GM10248 (cell line): ENCODE data around the gene GPATCH4.

Source experiments
- CTCF ChIA-PET: fragments of 300-600 bp; sonication (Branson Sonifier 250); formaldehyde crosslinking; extraction: SDS; loops from one replicate; lab custom pipeline; 2021; ENCODE audit warnings: antibody characterized with exemption; lab: Yijun Ruan, JAX
- POLR2A ChIA-PET: fragments of 350-650 bp; sonication (Branson Sonifier 250); formaldehyde crosslinking; extraction: SDS; loops from one replicate; lab custom pipeline; 2020; ENCODE audit warnings: antibody characterized with exemption; lab: Yijun Ruan, JAX
- DNase-seq: peaks from one replicate; pipeline ENCODE4 v3.0.0; 2012; ENCODE audit errors: extremely low spot score
- CTCF ChIP-seq: IDR thresholded peaks from 2 replicates; pipeline ENCODE4 v1.5.1; 2012; ENCODE audit warnings: mild to moderate bottlenecking, low read depth; ENCODE audit errors: extremely low read depth, missing control alignments, control extremely low read depth

The GPATCH4 gene

GRCh38 chr1:156571261-156571852 is 29.9 kb downstream of the GPATCH4 start:
- no peak for DNase-seq
- CTCF ChIA-PET = interaction anchor here (0.7 to 1.5 kb wide), 12 partner anchors 15 to 135 kb away, joined by 3 to 4 read pairs (median 3); partner anchors contain the start of genes CRABP2 and GPATCH4
- POLR2A ChIA-PET = no interaction called here
- no peak for TF ChIP-seq CTCF

DNA sequence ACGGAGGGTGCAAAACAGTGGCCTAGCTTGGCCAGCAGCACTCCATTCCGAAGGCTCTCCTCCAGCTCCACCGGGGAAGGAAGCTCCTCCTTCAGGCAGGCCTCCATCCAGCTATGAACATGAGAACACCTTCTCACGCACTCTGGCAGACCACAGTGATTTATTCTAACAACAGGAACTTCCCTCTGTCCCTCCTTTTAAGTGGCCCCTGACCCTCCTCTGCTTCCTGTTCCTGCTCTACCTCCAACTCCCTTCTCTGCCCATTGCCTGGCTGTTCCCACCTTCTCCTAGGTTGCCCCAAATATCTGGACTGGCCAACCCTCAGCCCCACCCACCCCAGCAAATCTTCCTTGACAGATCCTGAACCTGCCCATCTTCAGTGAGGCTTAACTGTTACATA is 34.8 kb downstream of the GPATCH4 start:
- POLR2A ChIA-PET = no interaction called here
- CTCF ChIA-PET = interaction anchor here (1.1 to 2.3 kb wide), 5 partner anchors 13 to 181 kb away, joined by 3 to 5 read pairs (median 4); partner anchors contain the start of gene TTC24
- no peak for TF ChIP-seq CTCF
- no peak for DNase-seq

- POLR2A ChIA-PET = no interaction called here
- TF ChIP-seq CTCF = no peak
- no peak for DNase-seq
- CTCF ChIA-PET = interaction anchor here (1.0 to 2.3 kb wide), 4 partner anchors 9 to 180 kb away, joined by 3 to 5 read pairs (median 4); no protein-coding TSS in a partner anchor
These were observed 35.8 kb downstream of the GPATCH4 start for GRCh38 chr1:156565519-156565918.

DNA sequence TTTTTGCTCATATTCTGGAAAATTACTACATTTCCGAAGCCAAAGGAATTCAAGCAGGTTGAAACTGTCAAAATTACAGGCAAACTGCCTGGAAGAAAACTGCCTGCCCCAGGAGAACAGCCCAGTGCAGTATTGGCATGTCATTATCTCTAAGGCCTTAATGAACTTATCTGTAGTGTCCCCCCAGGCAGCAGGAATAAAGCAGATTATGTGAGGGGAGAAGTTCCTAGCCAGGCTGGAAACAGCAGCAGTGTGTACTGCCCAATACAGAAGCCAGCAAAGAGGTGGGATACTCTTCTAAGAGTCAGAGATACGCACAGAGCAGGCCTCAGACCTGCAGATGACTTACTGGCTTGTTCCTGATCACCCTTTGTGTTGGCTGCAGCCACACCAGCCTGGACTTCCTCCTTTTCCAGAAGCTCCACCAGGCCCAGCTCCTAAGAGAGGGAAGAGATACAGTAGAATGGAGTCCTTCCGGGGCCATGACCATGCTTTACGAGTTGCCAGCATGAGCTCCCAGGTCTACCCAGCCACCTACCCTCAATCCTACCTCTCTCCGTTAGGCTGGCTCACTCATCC is 40.6 kb downstream of the GPATCH4 start:
- CTCF ChIA-PET = interaction anchor here (1.3 to 1.4 kb wide), 2 partner anchors 20 to 35 kb away, joined by 3 read pairs; no protein-coding TSS in a partner anchor
- no peak for DNase-seq
- no peak for TF ChIP-seq CTCF
- POLR2A ChIA-PET = no interaction called here

- no peak for TF ChIP-seq CTCF
- ChIA-PET POLR2A (no interaction called here), CTCF (interaction anchor here (1.2 kb wide), 1 partner anchor 32 kb away, joined by 3 read pairs; no protein-coding TSS in a partner anchor)
- DNase-seq = no peak
These were observed 41.4 kb downstream of the GPATCH4 start for GRCh38 chr1:156559797-156560385.

DNA sequence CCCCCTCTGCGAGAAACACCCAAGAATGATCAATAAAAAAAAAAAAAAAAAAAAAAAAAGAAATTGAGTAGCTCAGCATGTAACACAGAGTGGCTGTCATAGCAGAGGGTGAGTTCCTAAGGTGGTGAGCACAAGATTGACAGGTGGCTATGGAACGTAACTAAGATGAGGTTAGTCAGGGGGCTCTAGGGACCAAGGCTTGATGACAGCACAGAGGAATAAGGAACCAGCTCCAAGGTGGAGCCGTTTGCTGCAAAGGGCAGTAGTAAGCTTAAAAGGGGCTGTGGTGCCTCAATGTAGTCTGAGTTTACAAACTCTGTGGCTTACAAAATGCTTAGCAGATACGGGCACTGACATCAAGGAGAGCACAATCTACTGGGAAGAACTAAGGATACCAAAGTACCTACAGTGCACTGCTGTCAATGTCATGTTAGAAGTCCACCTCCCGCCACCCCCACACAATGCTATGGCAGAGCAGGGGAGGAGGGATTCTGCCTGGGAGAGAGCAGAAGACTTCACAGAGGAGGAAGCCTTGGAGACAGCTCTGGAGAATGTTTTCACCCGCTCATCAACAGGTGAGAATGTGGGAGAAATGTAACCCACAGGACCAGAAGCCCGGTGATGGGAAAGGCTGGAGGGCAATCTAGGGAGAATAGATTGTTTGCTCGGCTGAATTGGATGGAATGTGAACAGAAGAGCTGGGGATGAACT is 42.0 kb downstream of the GPATCH4 start:
- no peak for TF ChIP-seq CTCF
- no peak for DNase-seq
- ChIA-PET POLR2A (no interaction called here), CTCF (interaction anchor here (1.2 kb wide), 1 partner anchor 32 kb away, joined by 3 read pairs; no protein-coding TSS in a partner anchor)
